ENCODE data around the gene PLK2. TPM values are rescaled to one million over a fixed set of nuclear protein-coding genes. Genes with fewer than 3 reads are reported as not detected.

PLK2 gene
- total RNA-seq, 5 donors from 2014 or later (not counting 1 experiment from before 2014, with no cell fraction given): 5.9 to 32.1 (median 10.3) TPM

DNA sequence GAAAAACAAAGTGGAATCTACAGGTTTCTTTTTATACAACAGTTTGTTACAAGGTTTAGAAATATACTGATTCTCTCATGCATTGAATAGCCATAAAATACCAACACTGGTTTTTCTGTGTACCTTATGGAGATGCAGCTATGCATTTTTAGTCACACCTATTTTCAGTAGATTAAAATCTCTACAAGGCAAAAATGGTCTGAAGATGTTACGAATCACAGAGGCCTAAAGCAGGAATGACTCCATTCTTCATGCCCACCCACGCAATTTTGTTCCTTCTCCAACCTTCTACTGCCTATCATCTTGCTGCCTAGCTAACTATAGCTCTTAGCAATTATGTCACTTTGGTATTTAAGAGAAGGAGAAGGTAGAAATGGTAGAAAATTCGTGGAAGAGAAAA, 9.9 kb downstream of the PLK2 start:
- H3K27me3 Mint-ChIP-seq: peaks cover 4 to 11% of the 10 kb centered on the region in 2 donors
- no peak overlapping the region for H3K27ac Mint-ChIP-seq
- H3K4me1 Mint-ChIP-seq: no peaks in the 10 kb centered on the region

GRCh38 chr5:58447226-58447625, 12.7 kb downstream of the PLK2 start:
- WGBS (ENCODE audit: insufficient coverage): 46% methylated on average over 2 of the region's 2 CpGs
- no peak for DNase-seq
- no peak overlapping the region for H3K4me3 ChIP-seq (ENCODE audit: control insufficient read depth in 1 of 2, extremely low read depth in 1 of 2, low read length in 1 of 2)
- H3K4me1 Mint-ChIP-seq: no peaks in the 10 kb centered on the region
- H3K27me3 ChIP-seq (replicated peaks in 1 of 2; ENCODE audit: control insufficient read depth in 2 of 2, extremely low read depth in 1 of 2, insufficient read depth in 2 of 2, low read length in 1 of 2): peaks cover 0 to 7% of the 10 kb centered on the region in 2 experiments
- H3K36me3 ChIP-seq (ENCODE audit: control insufficient read depth in 2 of 2, extremely low read depth in 1 of 2, insufficient read depth in 1 of 2, low read length in 1 of 2): no peaks in the 10 kb centered on the region
- no peaks in the 10 kb centered on the region for H3K9me3 ChIP-seq
- H3K4me1 ChIP-seq (ENCODE audit: control insufficient read depth in 1 of 2, extremely low read depth in 1 of 2, insufficient read depth in 2 of 2, low read length in 2 of 2): no peaks in the 10 kb centered on the region
- no peaks in the 10 kb centered on the region for H3K9me3 Mint-ChIP-seq
- no peak overlapping the region for H3K27ac ChIP-seq (ENCODE audit: low read length)
- H3K4me3 Mint-ChIP-seq: no peak overlapping the region
- H3K36me3 Mint-ChIP-seq: no peaks in the 10 kb centered on the region
- CTCF ChIA-PET: interaction anchor here in 1 of 2 donors (0.9 to 1.4 kb wide), 2 partner anchors 12 to 668 kb away, joined by 3 to 4 read pairs; no protein-coding TSS in a partner anchor
- H3K27ac Mint-ChIP-seq: no peak overlapping the region
- POLR2A ChIA-PET: interaction anchor here in 1 of 2 donors (0.7 kb wide), 1 partner anchor 1149 kb away, joined by 3 read pairs; no protein-coding TSS in a partner anchor
- peaks cover 0 to 7% of the 10 kb centered on the region in 2 donors for H3K27me3 Mint-ChIP-seq
- no peak for ATAC-seq (replicated peaks in 1 of 4)

More for the DNA sequence above, 9.9 kb downstream of the PLK2 start:
- H3K36me3 Mint-ChIP-seq: peaks cover 8% of the 10 kb centered on the region
- WGBS (ENCODE audit: insufficient coverage): no CpG with 5 or more reads among the region's 3 CpGs
- H3K4me3 Mint-ChIP-seq: no peak overlapping the region
- Histone ChIP-seq H3K36me3 (ENCODE audit: control insufficient read depth in 2 of 2, extremely low read depth in 1 of 2, insufficient read depth in 1 of 2, low read length in 1 of 2) (no peaks in the 10 kb centered on the region), H3K9me3 (no peaks in the 10 kb centered on the region), H3K4me1 (ENCODE audit: control insufficient read depth in 1 of 2, extremely low read depth in 1 of 2, insufficient read depth in 2 of 2, low read length in 2 of 2) (no peaks in the 10 kb centered on the region), H3K27me3 (replicated peaks in 1 of 2; ENCODE audit: control insufficient read depth in 2 of 2, extremely low read depth in 1 of 2, insufficient read depth in 2 of 2, low read length in 1 of 2) (peaks cover 0 to 7% of the 10 kb centered on the region in 2 experiments), H3K27ac (ENCODE audit: low read length) (no peak overlapping the region), H3K4me3 (ENCODE audit: control insufficient read depth in 1 of 2, extremely low read depth in 1 of 2, low read length in 1 of 2) (no peak overlapping the region)
- POLR2A ChIA-PET: interaction anchor here in 1 of 2 donors (0.6 kb wide), 1 partner anchor 1221 kb away, joined by 3 read pairs; no protein-coding TSS in a partner anchor
- ATAC-seq (replicated peaks in 1 of 4) (no peak), DNase-seq (no peak)
- CTCF ChIA-PET: no interaction called here
- no peaks in the 10 kb centered on the region for H3K9me3 Mint-ChIP-seq

DNA sequence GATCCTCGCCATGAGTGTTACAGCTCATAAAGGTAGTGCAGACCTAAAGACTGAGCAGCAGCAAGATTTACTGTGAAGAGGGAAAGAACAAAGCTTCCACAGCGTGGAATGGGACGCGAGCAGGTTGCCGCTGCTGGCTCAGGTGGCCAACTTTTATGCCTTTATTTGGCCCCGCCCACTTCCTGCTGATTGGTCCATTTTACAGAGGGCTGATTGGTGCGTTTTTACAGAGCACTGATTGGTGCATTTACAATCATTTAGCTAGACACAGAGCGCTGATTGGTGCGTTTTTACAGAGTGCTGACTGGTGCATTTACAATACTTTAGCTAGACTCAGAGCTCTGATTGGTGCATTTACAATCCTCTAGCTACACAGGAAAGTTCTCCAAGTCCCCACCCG, 13.9 kb downstream of the PLK2 start:
- 85% methylated on average over 9 of the region's 10 CpGs for WGBS (ENCODE audit: insufficient coverage)
- H3K4me1 Mint-ChIP-seq: no peaks in the 10 kb centered on the region

GRCh38 chr5:58444805-58445204, 15.1 kb downstream of the PLK2 start:
- Mint-ChIP-seq H3K27me3 (peaks cover 0 to 7% of the 10 kb centered on the region in 2 donors), H3K4me3 (no peak overlapping the region), H3K36me3 (no peaks in the 10 kb centered on the region), H3K4me1 (no peaks in the 10 kb centered on the region), H3K9me3 (no peaks in the 10 kb centered on the region), H3K27ac (no peak overlapping the region)
- Histone ChIP-seq H3K27me3 (replicated peaks in 1 of 2; ENCODE audit: control insufficient read depth in 2 of 2, extremely low read depth in 1 of 2, insufficient read depth in 2 of 2, low read length in 1 of 2) (peaks cover 0 to 7% of the 10 kb centered on the region in 2 experiments), H3K9me3 (no peaks in the 10 kb centered on the region), H3K4me3 (ENCODE audit: control insufficient read depth in 1 of 2, extremely low read depth in 1 of 2, low read length in 1 of 2) (no peak overlapping the region), H3K27ac (ENCODE audit: low read length) (no peak overlapping the region), H3K36me3 (ENCODE audit: control insufficient read depth in 2 of 2, extremely low read depth in 1 of 2, insufficient read depth in 1 of 2, low read length in 1 of 2) (no peaks in the 10 kb centered on the region), H3K4me1 (ENCODE audit: control insufficient read depth in 1 of 2, extremely low read depth in 1 of 2, insufficient read depth in 2 of 2, low read length in 2 of 2) (no peaks in the 10 kb centered on the region)
- ChIA-PET CTCF (no interaction called here), POLR2A (no interaction called here)
- ATAC-seq (replicated peaks in 1 of 4) (no peak), DNase-seq (no peak)

More for the DNA sequence above, 13.9 kb downstream of the PLK2 start:
- no peak overlapping the region for H3K27ac ChIP-seq (ENCODE audit: low read length)
- H3K36me3 Mint-ChIP-seq: no peaks in the 10 kb centered on the region
- H3K27ac Mint-ChIP-seq: no peak overlapping the region
- CTCF ChIA-PET: interaction anchor here in 1 of 2 donors (0.9 kb wide), 1 partner anchor 13 kb away, joined by 3 read pairs; no protein-coding TSS in a partner anchor
- H3K4me1 ChIP-seq (ENCODE audit: control insufficient read depth in 1 of 2, extremely low read depth in 1 of 2, insufficient read depth in 2 of 2, low read length in 2 of 2): no peaks in the 10 kb centered on the region
- H3K4me3 ChIP-seq (ENCODE audit: control insufficient read depth in 1 of 2, extremely low read depth in 1 of 2, low read length in 1 of 2): no peak overlapping the region
- H3K36me3 ChIP-seq (ENCODE audit: control insufficient read depth in 2 of 2, extremely low read depth in 1 of 2, insufficient read depth in 1 of 2, low read length in 1 of 2): no peaks in the 10 kb centered on the region
- H3K9me3 Mint-ChIP-seq: no peaks in the 10 kb centered on the region
- H3K27me3 Mint-ChIP-seq: peaks cover 0 to 7% of the 10 kb centered on the region in 2 donors
- peaks cover 0 to 7% of the 10 kb centered on the region in 2 experiments for H3K27me3 ChIP-seq (replicated peaks in 1 of 2; ENCODE audit: control insufficient read depth in 2 of 2, extremely low read depth in 1 of 2, insufficient read depth in 2 of 2, low read length in 1 of 2)
- no peak overlapping the region for H3K4me3 Mint-ChIP-seq
- DNase-seq (no peak), ATAC-seq (replicated peaks in 1 of 4) (no peak)
- H3K9me3 ChIP-seq: no peaks in the 10 kb centered on the region
- POLR2A ChIA-PET: no interaction called here

DNA sequence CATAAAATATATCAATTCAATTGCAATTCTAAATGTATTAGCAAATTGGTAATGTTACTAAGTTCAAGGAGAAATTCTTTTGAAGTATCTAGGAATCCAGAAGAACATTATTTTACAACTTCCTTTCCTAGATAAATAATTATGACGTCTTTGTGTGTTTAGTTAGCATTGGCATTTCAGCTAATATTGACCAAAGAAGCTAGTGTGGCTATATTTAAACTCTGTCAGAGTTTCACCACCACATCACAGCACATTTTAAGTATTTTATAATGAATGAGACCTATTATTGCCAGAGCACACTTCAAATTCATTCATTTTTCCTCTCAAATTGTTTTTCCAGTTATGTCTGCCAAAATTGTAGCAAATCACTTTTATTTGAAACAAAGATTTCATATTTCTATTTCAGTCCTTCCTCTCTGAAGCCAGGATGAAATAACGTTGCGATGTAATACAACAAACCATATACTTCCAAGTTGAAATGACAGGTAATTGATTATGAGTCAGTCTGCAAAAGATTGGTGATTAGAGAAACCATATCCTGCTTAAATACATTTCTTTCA, 18.9 kb downstream of the PLK2 start:
- no peaks in the 10 kb centered on the region for H3K36me3 Mint-ChIP-seq
- Histone ChIP-seq H3K36me3 (ENCODE audit: control insufficient read depth in 2 of 2, extremely low read depth in 1 of 2, insufficient read depth in 1 of 2, low read length in 1 of 2) (no peaks in the 10 kb centered on the region), H3K27me3 (replicated peaks in 1 of 2; ENCODE audit: control insufficient read depth in 2 of 2, extremely low read depth in 1 of 2, insufficient read depth in 2 of 2, low read length in 1 of 2) (no peaks in the 10 kb centered on the region), H3K27ac (ENCODE audit: low read length) (no peak overlapping the region), H3K4me1 (ENCODE audit: control insufficient read depth in 1 of 2, extremely low read depth in 1 of 2, insufficient read depth in 2 of 2, low read length in 2 of 2) (no peaks in the 10 kb centered on the region), H3K9me3 (no peaks in the 10 kb centered on the region), H3K4me3 (ENCODE audit: control insufficient read depth in 1 of 2, extremely low read depth in 1 of 2, low read length in 1 of 2) (no peak overlapping the region)
- CTCF ChIA-PET: no interaction called here
- no peaks in the 10 kb centered on the region for H3K27me3 Mint-ChIP-seq
- WGBS (ENCODE audit: insufficient coverage): no CpG with 5 or more reads among the region's 3 CpGs
- ATAC-seq (replicated peaks in 1 of 4) (no peak), DNase-seq (no peak)
- H3K4me1 Mint-ChIP-seq: no peaks in the 10 kb centered on the region
- H3K9me3 Mint-ChIP-seq: no peaks in the 10 kb centered on the region
- POLR2A ChIA-PET: no interaction called here
- H3K27ac Mint-ChIP-seq: no peak overlapping the region
- H3K4me3 Mint-ChIP-seq: no peak overlapping the region

- Histone ChIP-seq H3K4me1 (ENCODE audit: control insufficient read depth in 1 of 2, extremely low read depth in 1 of 2, insufficient read depth in 2 of 2, low read length in 2 of 2) (no peaks in the 10 kb centered on the region), H3K36me3 (ENCODE audit: control insufficient read depth in 2 of 2, extremely low read depth in 1 of 2, insufficient read depth in 1 of 2, low read length in 1 of 2) (no peaks in the 10 kb centered on the region), H3K27me3 (replicated peaks in 1 of 2; ENCODE audit: control insufficient read depth in 2 of 2, extremely low read depth in 1 of 2, insufficient read depth in 2 of 2, low read length in 1 of 2) (no peaks in the 10 kb centered on the region), H3K9me3 (no peaks in the 10 kb centered on the region), H3K4me3 (ENCODE audit: control insufficient read depth in 1 of 2, extremely low read depth in 1 of 2, low read length in 1 of 2) (no peak overlapping the region), H3K27ac (ENCODE audit: low read length) (no peak overlapping the region)
- POLR2A ChIA-PET: no interaction called here
- H3K4me1 Mint-ChIP-seq: peaks cover 0 to 6% (median 4%) of the 10 kb centered on the region in 3 donors
- no peaks in the 10 kb centered on the region for H3K9me3 Mint-ChIP-seq
- DNase-seq (no peak), ATAC-seq (replicated peaks in 1 of 4) (no peak)
- no peaks in the 10 kb centered on the region for H3K36me3 Mint-ChIP-seq
- no peaks in the 10 kb centered on the region for H3K27me3 Mint-ChIP-seq
- H3K27ac Mint-ChIP-seq: no peak overlapping the region
- CTCF ChIA-PET: interaction anchor here in 1 of 2 donors (0.7 kb wide), 1 partner anchor 129 kb away, joined by 3 read pairs; no protein-coding TSS in a partner anchor
- H3K4me3 Mint-ChIP-seq: no peak overlapping the region
- 100% methylated on average over 4 of the region's 5 CpGs for WGBS (ENCODE audit: insufficient coverage)
Observed at GRCh38 chr5:58439094-58439644, 20.7 kb downstream of the PLK2 start.

Data from T-cell (primary cell).